Suprapubic skin (tissue), 4 donors: ENCODE measurements around the gene MAP2K6. TPM values are rescaled to one million over a fixed set of nuclear protein-coding genes. Genes with fewer than 3 reads are reported as not detected.

Experiments used
- DNase-seq, 2 donors: peaks; one replicate each; pipeline ENCODE4 v3.0.0-alpha.2; 2019; ENCODE audit warnings: low spot score in 2 of 2
- H3K27ac ChIP-seq: fragments of 200-600 bp; sonication (generic); one replicate; pipeline ENCODE4 v1.5.1; 2019
- H3K27me3 ChIP-seq: fragments of 200-600 bp; sonication (generic); one replicate; pipeline ENCODE4 v1.5.1; 2019
- H3K36me3 ChIP-seq: fragments of 200-600 bp; sonication (generic); one replicate; pipeline ENCODE4 v1.5.1; 2019
- H3K4me1 ChIP-seq: fragments of 200-600 bp; sonication (generic); one replicate; pipeline ENCODE4 v1.5.1; 2019
- H3K4me3 ChIP-seq: fragments of 200-600 bp; sonication (generic); one replicate; pipeline ENCODE4 v1.5.1; 2019; ENCODE audit warnings: mild to moderate bottlenecking
- H3K9me3 ChIP-seq: fragments of 200-600 bp; sonication (generic); one replicate; pipeline ENCODE4 v1.5.1; 2019
- CTCF ChIP-seq, 2 donors: fragments of 200-600 bp in 1 of 2; fragments of 450-650 bp in 1 of 2; sonication (generic) in 1 of 2; IDR thresholded peaks; one replicate each; pipeline ENCODE4 v1.5.1; 2016 to 2019; ENCODE audit warnings: antibody characterized with exemption in 2 of 2, mild to moderate bottlenecking in 1 of 2, moderate library complexity in 1 of 2
- EP300 ChIP-seq: sonication (generic); formaldehyde crosslinking; IDR thresholded peaks from one replicate; pipeline ENCODE4 v1.6.1; 2017; ENCODE audit warnings: antibody characterized with exemption
- POLR2A ChIP-seq, 2 donors: fragments of 450-650 bp; IDR thresholded peaks; one replicate each; pipeline ENCODE4 v1.6.1; 2017; ENCODE audit warnings: antibody characterized with exemption in 2 of 2, mild to moderate bottlenecking in 2 of 2, moderate library complexity in 2 of 2
- POLR2AphosphoS5 ChIP-seq, 3 donors: sonication (generic); formaldehyde crosslinking; IDR thresholded peaks; one replicate each; pipeline ENCODE4 v1.6.1; 2017; ENCODE audit warnings: antibody characterized with exemption in 3 of 3
- WGBS: methylation state at CpG from one replicate; pipeline ENCODE4 v1.1.5; 2018; 5-methylcytosine and 5-hydroxymethylcytosine counted together
- total RNA-seq, 4 donors: library from RNA; depleted of rRNA; stranded (reverse); fragments of >200 nt; gene quantifications; one replicate each; pipeline ENCODE4 v1.1.0, GENCODE V29; 2016

Gene MAP2K6
- total RNA-seq, 4 donors from 2014 or later: 2.4 to 6.3 (median 3.9) TPM

- TF ChIP-seq POLR2AphosphoS5 (IDR thresholded peaks at IDR 0.05) (no peak), POLR2A (IDR thresholded peaks at IDR 0.05) (no peak)
- no peaks in the 10 kb centered on the region for H3K4me1 ChIP-seq
- no peaks in the 10 kb centered on the region for H3K36me3 ChIP-seq
- no peak overlapping the region for H3K27ac ChIP-seq
- DNase-seq: no peak
- no peak overlapping the region for H3K4me3 ChIP-seq
- WGBS: 53% methylated on average over 1 of the region's 1 CpG
- no peaks in the 10 kb centered on the region for H3K27me3 ChIP-seq
- peaks cover 6% of the 10 kb centered on the region for H3K9me3 ChIP-seq
Observed at GRCh38 chr17:69444023-69444422, 29.5 kb downstream of the MAP2K6 start.

GRCh38 chr17:69445132-69445531, 30.6 kb downstream of the MAP2K6 start:
- 76% methylated on average over 2 of the region's 2 CpGs for WGBS
- H3K9me3 ChIP-seq: no peaks in the 10 kb centered on the region
- H3K4me3 ChIP-seq: no peak overlapping the region
- H3K27me3 ChIP-seq: no peaks in the 10 kb centered on the region
- no peak for TF ChIP-seq EP300
- no peak for TF ChIP-seq POLR2AphosphoS5 (IDR thresholded peaks at IDR 0.05)
- TF ChIP-seq POLR2A (IDR thresholded peaks at IDR 0.05): no peak
- TF ChIP-seq CTCF (IDR thresholded peaks at IDR 0.05): no peak
- H3K27ac ChIP-seq: no peak overlapping the region
- no peak for DNase-seq
- no peaks in the 10 kb centered on the region for H3K36me3 ChIP-seq
- no peaks in the 10 kb centered on the region for H3K4me1 ChIP-seq

GRCh38 chr17:69447726-69448125, 33.2 kb downstream of the MAP2K6 start:
- no peak for TF ChIP-seq POLR2A (IDR thresholded peaks at IDR 0.05)
- TF ChIP-seq CTCF (IDR thresholded peaks at IDR 0.05): no peak
- TF ChIP-seq POLR2AphosphoS5 (IDR thresholded peaks at IDR 0.05): no peak
- TF ChIP-seq EP300: no peak
- DNase-seq: no peak
- Histone ChIP-seq H3K4me1 (no peaks in the 10 kb centered on the region), H3K36me3 (no peaks in the 10 kb centered on the region), H3K4me3 (no peak overlapping the region), H3K27ac (no peak overlapping the region), H3K27me3 (no peaks in the 10 kb centered on the region), H3K9me3 (no peaks in the 10 kb centered on the region)
- WGBS: 61% methylated on average over 5 of the region's 5 CpGs

GRCh38 chr17:69448431-69449102, 34.1 kb downstream of the MAP2K6 start:
- WGBS: 66% methylated on average over 16 of the region's 16 CpGs

GRCh38 chr17:69450131-69450530, 35.6 kb downstream of the MAP2K6 start:
- Histone ChIP-seq H3K27me3 (no peaks in the 10 kb centered on the region), H3K36me3 (no peaks in the 10 kb centered on the region), H3K27ac (no peak overlapping the region), H3K9me3 (no peaks in the 10 kb centered on the region), H3K4me3 (no peak overlapping the region), H3K4me1 (no peaks in the 10 kb centered on the region)
- no peak for DNase-seq
- WGBS: 91% methylated on average over 2 of the region's 4 CpGs
- TF ChIP-seq CTCF (IDR thresholded peaks at IDR 0.05) (no peak), POLR2AphosphoS5 (IDR thresholded peaks at IDR 0.05) (no peak), EP300 (no peak), POLR2A (IDR thresholded peaks at IDR 0.05) (no peak)

More at GRCh38 chr17:69448431-69449102, 34.1 kb downstream of the MAP2K6 start:
- Histone ChIP-seq H3K36me3 (no peaks in the 10 kb centered on the region), H3K4me1 (no peaks in the 10 kb centered on the region), H3K4me3 (peak overlapping the region; percentile 11), H3K9me3 (no peaks in the 10 kb centered on the region), H3K27ac (no peak overlapping the region), H3K27me3 (no peaks in the 10 kb centered on the region)
- no peak for DNase-seq
- no peak for TF ChIP-seq POLR2AphosphoS5 (IDR thresholded peaks at IDR 0.05)
- no peak for TF ChIP-seq POLR2A (IDR thresholded peaks at IDR 0.05)
- no peak for TF ChIP-seq EP300
- TF ChIP-seq CTCF (IDR thresholded peaks at IDR 0.05): no peak
